Posterior cingulate gyrus (tissue), 11 donors: ENCODE data around the gene CALHM5.
A peak's percentile ranks its signal among the peaks of the same experiment; 100 is the strongest.

ENCODE experiments used
- DNase-seq, 10 donors: peaks; one replicate each; pipeline versions ENCODE4 v3.0.0 to v3.0.0-alpha.2; 2020 to 2021; ENCODE audit warnings: mixed read lengths in 3 of 10
- intact Hi-C: fragments of 100-400 bp; cut with DNase I; formaldehyde crosslinking; loops from one replicate; pipeline ENCODE4 v1.15.1; 2023

Gene CALHM5

GRCh38 chr6:116543149-116543548, 31.7 kb downstream of the CALHM5 start:
- no peak for DNase-seq
- intact Hi-C loops = no loop called here

- no peak for DNase-seq
- intact Hi-C loops = no loop called here
Observed at GRCh38 chr6:116545651-116546050, 34.2 kb downstream of the CALHM5 start, which contains the start of gene TRAPPC3L. TRAPPC3L (minus strand) TSS chr6:116545684; CDS start chr6:116545514, 170 bp downstream.

- DNase-seq = no peak
Observed at GRCh38 chr6:116547358-116547757, 35.9 kb downstream of the CALHM5 start.

GRCh38 chr6:116550796-116551195, 39.4 kb downstream of the CALHM5 start:
- no peak for DNase-seq
- intact Hi-C loops = no loop called here

More at GRCh38 chr6:116547358-116547757, 35.9 kb downstream of the CALHM5 start:
- intact Hi-C loops = no loop called here

- no peak for DNase-seq
- intact Hi-C loops = no loop called here
Observed at GRCh38 chr6:116553451-116553850, 42.0 kb downstream of the CALHM5 start, which contains the start of gene CALHM4. CALHM4 (plus strand) TSS chr6:116553751; CDS start chr6:116553794, 43 bp downstream.

- no peak for DNase-seq
- intact Hi-C loops = no loop called here
Observed at GRCh38 chr6:116556065-116556464, 44.6 kb downstream of the CALHM5 start.

GRCh38 chr6:116556814-116557415, 45.5 kb downstream of the CALHM5 start:
- no peak for DNase-seq
- intact Hi-C loops = no loop called here

- no peak for DNase-seq
- intact Hi-C loops = no loop called here
Observed at GRCh38 chr6:116557893-116558292, 46.5 kb downstream of the CALHM5 start.

GRCh38 chr6:116560130-116560529, 48.7 kb downstream of the CALHM5 start:
- intact Hi-C loops = no loop called here
- DNase-seq = no peak

- peak; percentile 54 to 95 (median 80) for DNase-seq
- intact Hi-C loops = loop anchor here (1.0 kb wide), 1 partner anchor 274 kb away; no protein-coding TSS in a partner anchor
Observed at GRCh38 chr6:116561377-116562018, 50.1 kb downstream of the CALHM5 start.

- DNase-seq = no peak
- intact Hi-C loops = no loop called here
Observed at GRCh38 chr6:116562019-116562403, 50.6 kb downstream of the CALHM5 start.

GRCh38 chr6:116562614-116563013, 51.2 kb downstream of the CALHM5 start:
- no peak for DNase-seq

GRCh38 chr6:116563830-116564229, 52.4 kb downstream of the CALHM5 start:
- peak in 2 of 10 donors; percentile 50 to 57 for DNase-seq
- intact Hi-C loops = no loop called here

More at GRCh38 chr6:116562614-116563013, 51.2 kb downstream of the CALHM5 start:
- intact Hi-C loops = no loop called here

- DNase-seq = no peak
- intact Hi-C loops = no loop called here
Observed at GRCh38 chr6:116564311-116564710, 52.9 kb downstream of the CALHM5 start.

- peak; percentile 23 to 94 (median 48) for DNase-seq
- intact Hi-C loops = no loop called here
Observed at GRCh38 chr6:116564921-116565872, 53.8 kb downstream of the CALHM5 start.

GRCh38 chr6:116568111-116568510, 56.7 kb downstream of the CALHM5 start:
- intact Hi-C loops = no loop called here

GRCh38 chr6:116568821-116569755, 57.6 kb downstream of the CALHM5 start:
- intact Hi-C loops = no loop called here
- DNase-seq = no peak

More at GRCh38 chr6:116568111-116568510, 56.7 kb downstream of the CALHM5 start:
- no peak for DNase-seq

- peak; percentile 98 to 100 (median 99) for DNase-seq
- intact Hi-C loops = loop anchor here (1.0 to 5.0 kb wide), 3 partner anchors 46 to 354 kb away; partner anchors contain the start of genes RSPH4A and TSPYL1
Observed at GRCh38 chr6:116570856-116571682, 59.6 kb downstream of the CALHM5 start, which contains the start of gene RWDD1. RWDD1 (plus strand) TSS chr6:116571504; CDS start chr6:116571583, 79 bp downstream.

GRCh38 chr6:116571683-116572000, 60.2 kb downstream of the CALHM5 start:
- intact Hi-C loops = loop anchor here (1.0 to 5.0 kb wide), 3 partner anchors 45 to 354 kb away; partner anchors contain the start of genes RSPH4A and TSPYL1
- DNase-seq = no peak
